HEK293 (cell line): ENCODE measurements around the gene IFT27.

Experiments used
- CTCF ChIA-PET: fragments of 350-600 bp; formaldehyde crosslinking; extraction: SDS; loops from one replicate; lab custom pipeline; 2021; ENCODE audit warnings: antibody characterized with exemption; lab: Yijun Ruan, JAX
- POLR2A ChIA-PET: fragments of 300-600 bp; formaldehyde crosslinking; extraction: SDS; loops from one replicate; lab custom pipeline; 2020; ENCODE audit warnings: antibody characterized with exemption, inconsistent platforms; lab: Yijun Ruan, JAX
- H3K27ac ChIP-seq: fragments of 200-500 bp; sonication (Bioruptor generic); 2 replicates; pipeline ENCODE4 v1.5.1; 2014; ENCODE audit warnings: low read depth, low read length, control low read depth, inconsistent platforms; ENCODE audit errors: extremely low read depth
- H3K36me3 ChIP-seq, 2 experiments: fragments of 200-500 bp in 1 of 2; sonication (Bioruptor generic) in 1 of 2; 1 replicate in 1 of 2; 2 replicates in 1 of 2; pipeline ENCODE4 v1.5.1; 2014 to 2017; ENCODE audit warnings: inconsistent platforms in 2 of 2, low read length in 2 of 2; ENCODE audit not compliant: control insufficient read depth in 2 of 2, insufficient read depth in 1 of 2
- H3K4me1 ChIP-seq: fragments of 200-500 bp; sonication (Bioruptor generic); 2 replicates; pipeline ENCODE4 v1.5.1; 2014; ENCODE audit warnings: mild to moderate bottlenecking, low read length, inconsistent platforms; ENCODE audit not compliant: control insufficient read depth, insufficient read depth
- H3K4me3 ChIP-seq: 2 replicates; pipeline ENCODE4 v1.5.1; 2011; ENCODE audit warnings: low read depth, mild to moderate bottlenecking, control low read depth, low read length, moderate library complexity
- H3K9me3 ChIP-seq: fragments of 200-500 bp; sonication (Bioruptor generic); 2 replicates; pipeline ENCODE4 v1.5.1; 2014; ENCODE audit warnings: low read depth, low read length, inconsistent platforms; ENCODE audit not compliant: control insufficient read depth, insufficient read depth
- BCL11B ChIP-seq: fragments of 450-650 bp; formaldehyde crosslinking; IDR thresholded peaks from 2 replicates; pipeline ENCODE4 v1.5.1; 2016; ENCODE audit warnings: low read depth, missing biosample characterization, missing genetic modification characterization
- KLF8 ChIP-seq: fragments of 450-650 bp; formaldehyde crosslinking; IDR thresholded peaks from 2 replicates; pipeline ENCODE4 v1.5.1; 2016; ENCODE audit warnings: missing biosample characterization, missing genetic modification characterization
- MYNN ChIP-seq: fragments of 450-650 bp; formaldehyde crosslinking; IDR thresholded peaks from 2 replicates; pipeline ENCODE4 v1.5.1; 2016; ENCODE audit warnings: missing biosample characterization, missing genetic modification characterization, borderline replicate concordance
- SALL2 ChIP-seq: fragments of 450-650 bp; formaldehyde crosslinking; IDR thresholded peaks from 2 replicates; pipeline ENCODE4 v1.5.0; 2017; ENCODE audit warnings: missing biosample characterization, mild to moderate bottlenecking, missing genetic modification characterization, borderline replicate concordance
- ZBTB17 ChIP-seq: fragments of 450-650 bp; formaldehyde crosslinking; IDR thresholded peaks from 2 replicates; pipeline ENCODE4 v1.5.1; 2016; ENCODE audit warnings: missing biosample characterization, missing genetic modification characterization
- ZFHX2 ChIP-seq: fragments of 450-650 bp; formaldehyde crosslinking; conservative IDR thresholded peaks from 2 replicates; pipeline ENCODE4 v1.5.1; 2016; ENCODE audit warnings: missing biosample characterization, missing genetic modification characterization
- ZIC2 ChIP-seq: fragments of 450-650 bp; formaldehyde crosslinking; IDR thresholded peaks from 2 replicates; pipeline ENCODE4 v1.5.1; 2016; ENCODE audit warnings: missing biosample characterization, missing genetic modification characterization
- ZNF112 ChIP-seq: fragments of 450-650 bp; formaldehyde crosslinking; IDR thresholded peaks from 2 replicates; pipeline ENCODE4 v1.5.0; 2017; ENCODE audit warnings: missing biosample characterization, missing genetic modification characterization
- ZNF133 ChIP-seq: fragments of 450-650 bp; formaldehyde crosslinking; IDR thresholded peaks from 2 replicates; pipeline ENCODE4 v1.5.1; 2016; ENCODE audit warnings: missing biosample characterization, missing genetic modification characterization
- ZNF140 ChIP-seq: fragments of 450-650 bp; formaldehyde crosslinking; IDR thresholded peaks from 2 replicates; pipeline ENCODE4 v1.5.1; 2016; ENCODE audit warnings: missing biosample characterization, missing genetic modification characterization
- ZNF146 ChIP-seq: fragments of 450-650 bp; formaldehyde crosslinking; IDR thresholded peaks from 2 replicates; pipeline ENCODE4 v1.5.1; 2016; ENCODE audit warnings: missing biosample characterization, missing genetic modification characterization
- ZNF169 ChIP-seq: fragments of 450-650 bp; formaldehyde crosslinking; IDR thresholded peaks from 2 replicates; pipeline ENCODE4 v1.5.1; 2016; ENCODE audit warnings: missing biosample characterization, missing genetic modification characterization
- ZNF2 ChIP-seq: fragments of 450-650 bp; formaldehyde crosslinking; IDR thresholded peaks from 2 replicates; pipeline ENCODE4 v1.5.1; 2016; ENCODE audit warnings: missing biosample characterization, missing genetic modification characterization
- ZNF311 ChIP-seq: fragments of 450-650 bp; formaldehyde crosslinking; IDR thresholded peaks from 2 replicates; pipeline ENCODE4 v1.5.1; 2017; ENCODE audit warnings: missing biosample characterization, missing genetic modification characterization, borderline replicate concordance
- ZNF37A ChIP-seq: fragments of 450-650 bp; IDR thresholded peaks from 2 replicates; pipeline ENCODE4 v1.5.1; 2018; ENCODE audit warnings: missing biosample characterization, missing genetic modification characterization
- ZNF394 ChIP-seq: fragments of 450-650 bp; formaldehyde crosslinking; IDR thresholded peaks from 2 replicates; pipeline ENCODE4 v1.5.1; 2016; ENCODE audit warnings: missing biosample characterization, missing genetic modification characterization, mild to moderate bottlenecking, moderate library complexity, borderline replicate concordance
- ZNF423 ChIP-seq: fragments of 450-650 bp; formaldehyde crosslinking; IDR thresholded peaks from 2 replicates; pipeline ENCODE4 v1.5.1; 2016; ENCODE audit warnings: missing biosample characterization, missing genetic modification characterization
- ZNF571 ChIP-seq: fragments of 450-650 bp; formaldehyde crosslinking; IDR thresholded peaks from 2 replicates; pipeline ENCODE4 v1.5.0; 2017; ENCODE audit warnings: missing biosample characterization, missing genetic modification characterization
- ZNF623 ChIP-seq: fragments of 450-650 bp; formaldehyde crosslinking; IDR thresholded peaks from 2 replicates; pipeline ENCODE4 v1.5.1; 2016; ENCODE audit warnings: missing biosample characterization, missing genetic modification characterization
- ZNF624 ChIP-seq: fragments of 450-650 bp; formaldehyde crosslinking; IDR thresholded peaks from 2 replicates; pipeline ENCODE4 v1.5.1; 2017; ENCODE audit warnings: missing biosample characterization, missing genetic modification characterization
- ZSCAN23 ChIP-seq: fragments of 450-650 bp; formaldehyde crosslinking; IDR thresholded peaks from 2 replicates; pipeline ENCODE4 v1.5.1; 2016; ENCODE audit warnings: missing biosample characterization, missing genetic modification characterization
- TF ChIP-seq, protein P1 (sequence below): fragments of 450-650 bp; formaldehyde crosslinking; IDR thresholded peaks from 2 replicates; pipeline ENCODE4 v1.5.1; 2016; ENCODE audit warnings: missing biosample characterization, missing genetic modification characterization
- TF ChIP-seq, protein P2 (sequence below): fragments of 450-650 bp; formaldehyde crosslinking; IDR thresholded peaks from 2 replicates; pipeline ENCODE4 v1.5.1; 2016; ENCODE audit warnings: missing biosample characterization, missing genetic modification characterization

IFT27 gene

GRCh38 chr22:36743591-36744412 lies 32.1 kb downstream of the IFT27 start:
- Histone ChIP-seq H3K9me3 (no peaks in the 10 kb centered on the region), H3K4me1 (no peaks in the 10 kb centered on the region), H3K4me3 (no peak overlapping the region), H3K27ac (no peak overlapping the region), H3K36me3 (no peaks in the 10 kb centered on the region)
- TF ChIP-seq ZNF140 (no peak), ZNF2 (tag by site-specific recombination) (no peak), ZFHX2 (no peak)
- POLR2A ChIA-PET, result interaction anchor here (1.3 kb wide), 1 partner anchor 32 kb away, joined by 3 read pairs; the partner anchor contains the start of gene IFT27
- CTCF ChIA-PET, result interaction anchor here (0.5 to 6.3 kb wide), 5 partner anchors 13 to 197 kb away, joined by 4 to 64 read pairs (median 5); no protein-coding TSS in a partner anchor

DNA sequence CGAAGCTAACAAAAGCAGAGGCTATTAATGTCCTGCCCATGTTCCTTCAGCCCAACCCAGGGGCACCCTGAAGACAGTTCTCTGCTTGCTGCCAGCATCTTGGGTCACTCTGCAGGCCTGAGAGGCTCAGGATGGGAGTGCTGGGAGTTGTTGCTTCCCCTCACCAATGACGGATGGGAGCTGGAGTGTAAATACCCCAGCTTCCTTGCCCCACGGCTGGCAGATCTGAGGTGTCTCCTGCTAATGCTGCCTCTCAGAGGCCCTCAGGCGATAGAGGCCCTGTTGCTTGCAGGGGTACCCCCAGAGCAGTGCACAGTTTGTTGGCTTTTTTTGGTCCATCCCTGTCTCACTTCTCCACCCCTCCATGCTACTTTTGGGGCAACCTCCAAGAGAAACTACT lies 32.9 kb downstream of the IFT27 start:
- Histone ChIP-seq H3K4me1 (no peaks in the 10 kb centered on the region), H3K4me3 (no peak overlapping the region), H3K27ac (no peak overlapping the region), H3K36me3 (no peaks in the 10 kb centered on the region), H3K9me3 (no peaks in the 10 kb centered on the region)
- POLR2A ChIA-PET, result interaction anchor here (0.7 kb wide), 2 partner anchors 13 to 273 kb away, joined by 4 to 5 read pairs; no protein-coding TSS in a partner anchor
- CTCF ChIA-PET, result interaction anchor here (1.0 to 6.3 kb wide), 3 partner anchors 14 to 196 kb away, joined by 4 to 64 read pairs (median 6); no protein-coding TSS in a partner anchor
- TF ChIP-seq ZSCAN23 (tag by site-specific recombination) (no peak), ZNF37A (tag by site-specific recombination) (peak; percentile 57; the same call in 1 of the 2 replicates)

GRCh38 chr22:36741968-36742367 lies 34.0 kb downstream of the IFT27 start:
- Histone ChIP-seq H3K36me3 (no peaks in the 10 kb centered on the region), H3K4me3 (no peak overlapping the region), H3K9me3 (no peaks in the 10 kb centered on the region), H3K27ac (no peak overlapping the region), H3K4me1 (no peaks in the 10 kb centered on the region)
- ChIA-PET CTCF (interaction anchor here (0.7 to 6.3 kb wide), 5 partner anchors 15 to 195 kb away, joined by 3 to 64 read pairs (median 5); no protein-coding TSS in a partner anchor), POLR2A (no interaction called here)
- TF ChIP-seq ZIC2 (tag by site-specific recombination), result no peak
- no peak for TF ChIP-seq ZNF624 (tag by site-specific recombination)
- TF ChIP-seq ZBTB17 (tag by site-specific recombination), result no peak
- no peak for TF ChIP-seq ZNF112 (tag by site-specific recombination)
- TF ChIP-seq KLF8 (tag by site-specific recombination), result no peak
- TF ChIP-seq, protein P1, sequence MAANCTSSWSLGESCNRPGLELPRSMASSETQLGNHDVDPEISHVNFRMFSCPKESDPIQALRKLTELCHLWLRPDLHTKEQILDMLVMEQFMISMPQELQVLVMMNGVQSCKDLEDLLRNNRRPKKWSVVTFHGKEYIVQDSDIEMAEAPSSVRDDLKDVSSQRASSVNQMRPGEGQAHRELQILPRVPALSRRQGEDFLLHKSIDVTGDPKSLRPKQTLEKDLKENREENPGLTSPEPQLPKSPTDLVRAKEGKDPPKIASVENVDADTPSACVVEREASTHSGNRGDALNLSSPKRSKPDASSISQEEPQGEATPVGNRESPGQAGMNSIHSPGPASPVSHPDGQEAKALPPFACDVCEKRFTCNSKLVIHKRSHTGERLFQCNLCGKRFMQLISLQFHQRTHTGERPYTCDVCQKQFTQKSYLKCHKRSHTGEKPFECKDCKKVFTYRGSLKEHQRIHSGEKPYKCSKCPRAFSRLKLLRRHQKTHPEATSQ (tag by site-specific recombination), result no peak
- no peak for TF ChIP-seq ZNF571 (tag by site-specific recombination)
- TF ChIP-seq SALL2 (tag by site-specific recombination), result no peak
- TF ChIP-seq ZNF423 (tag by site-specific recombination), result no peak

DNA sequence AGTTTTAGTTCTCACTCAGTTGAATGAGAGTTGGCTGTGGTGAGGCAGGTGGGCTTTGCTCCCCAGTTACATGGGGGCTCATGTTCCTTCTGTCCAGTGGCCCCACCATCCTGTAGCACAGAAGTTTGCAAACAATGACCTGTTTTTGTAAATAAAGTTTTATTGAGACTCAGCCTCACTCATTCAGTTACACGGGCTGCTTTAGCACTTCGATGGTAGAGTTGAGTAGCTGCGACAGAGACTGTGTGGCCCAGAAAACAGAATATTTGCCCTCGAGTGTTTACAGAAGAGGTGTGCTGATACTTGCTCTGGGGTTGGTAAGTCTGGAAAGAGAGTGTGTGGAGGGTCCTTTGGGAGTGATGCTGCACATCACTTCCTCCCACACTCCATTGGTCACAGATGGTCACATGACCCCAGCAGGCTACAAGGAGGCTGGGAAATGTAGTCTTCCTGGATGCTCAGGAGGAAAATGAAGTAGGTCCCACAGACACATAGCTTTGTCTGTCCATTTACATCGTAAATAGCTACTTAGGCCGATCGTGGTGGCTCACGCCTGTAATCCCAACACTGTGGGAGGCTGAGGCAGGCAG lies 34.6 kb downstream of the IFT27 start:
- ChIA-PET POLR2A (no interaction called here), CTCF (interaction anchor here (0.7 to 6.3 kb wide), 5 partner anchors 16 to 194 kb away, joined by 3 to 64 read pairs (median 5); no protein-coding TSS in a partner anchor)
- TF ChIP-seq, protein P2, sequence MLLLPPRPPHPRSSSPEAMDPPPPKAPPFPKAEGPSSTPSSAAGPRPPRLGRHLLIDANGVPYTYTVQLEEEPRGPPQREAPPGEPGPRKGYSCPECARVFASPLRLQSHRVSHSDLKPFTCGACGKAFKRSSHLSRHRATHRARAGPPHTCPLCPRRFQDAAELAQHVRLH, result no peak
- TF ChIP-seq MYNN (tag by site-specific recombination), result no peak
- no peak for TF ChIP-seq ZNF623 (tag by site-specific recombination)
- no peak for TF ChIP-seq ZNF394 (tag by site-specific recombination)
- no peak for TF ChIP-seq ZNF133 (tag by site-specific recombination)
- no peak for TF ChIP-seq ZNF311
- TF ChIP-seq BCL11B (tag by site-specific recombination), result no peak
- no peak for TF ChIP-seq ZNF169
- no peak for TF ChIP-seq ZNF146 (tag by site-specific recombination)

More for the DNA sequence above, 34.6 kb downstream of the IFT27 start:
- H3K9me3 ChIP-seq, result no peaks in the 10 kb centered on the region
- H3K27ac ChIP-seq, result no peak overlapping the region
- H3K4me3 ChIP-seq, result no peak overlapping the region
- H3K36me3 ChIP-seq, result no peaks in the 10 kb centered on the region
- H3K4me1 ChIP-seq, result no peaks in the 10 kb centered on the region
